Esophagus mucosa (tissue), 1 donor: ENCODE results near the gene LASP1. TPM values are rescaled to one million over a fixed set of nuclear protein-coding genes. Genes with fewer than 3 reads are reported as not detected.
"Not testable (repeated sequence)": the region's sequence is repeated elsewhere in the genome, so short reads cannot be mapped to it uniquely, and the experiment has no call there.

Source experiments
- ATAC-seq: fragments of 200-7000 bp; cut with Tn5 transposase; one replicate; pipeline ENCODE4 v1.9.1; 2020
- total RNA-seq: library from RNA; stranded (reverse); gene quantifications from one replicate; pipeline ENCODE4 v1.2.4, GENCODE V29; 2023
- donor health status: DM: yes; HTN: yes; CAD: no.

LASP1 gene
- total RNA-seq: 50.0 TPM

- ATAC-seq: peak; percentile 81
Observed at GRCh38 chr17:38869526-38870258, at the start of gene LASP1. LASP1 (plus strand) TSS chr17:38870058; CDS start chr17:38870190, 132 bp downstream.

GRCh38 chr17:38824899-38825761 is 44.7 kb upstream of the LASP1 start, which contains the start of gene CWC25:
CWC25 (minus strand) TSS chr17:38825321; CDS start chr17:38825183, 138 bp downstream.
- peak; percentile 93 for ATAC-seq

- no peak for ATAC-seq
Observed at GRCh38 chr17:38825762-38826247, 44.1 kb upstream of the LASP1 start.

- peak; percentile 53 for ATAC-seq
Observed at GRCh38 chr17:38844261-38844757, 25.5 kb upstream of the LASP1 start.

- ATAC-seq: no peak
Observed at GRCh38 chr17:38848557-38848891, 21.3 kb upstream of the LASP1 start.

GRCh38 chr17:38848939-38849605 is 20.8 kb upstream of the LASP1 start:
- no peak for ATAC-seq

- no peak for ATAC-seq
Observed at GRCh38 chr17:38850374-38850773, 19.5 kb upstream of the LASP1 start.

- ATAC-seq: no peak
Observed at GRCh38 chr17:38851434-38851833, 18.4 kb upstream of the LASP1 start.

GRCh38 chr17:38852771-38853291 is 17.0 kb upstream of the LASP1 start:
- ATAC-seq: peak; percentile 27

GRCh38 chr17:38853292-38854219 is 16.3 kb upstream of the LASP1 start, which contains the start of gene RPL23:
RPL23 (minus strand) TSS chr17:38853721; CDS start chr17:38853710, 11 bp downstream.
- peak; percentile 92 for ATAC-seq

- ATAC-seq: not testable (repeated sequence)
Observed at GRCh38 chr17:38855101-38855714, 14.7 kb upstream of the LASP1 start.

GRCh38 chr17:38857271-38857670 is 12.6 kb upstream of the LASP1 start:
- peak; percentile 12 for ATAC-seq

GRCh38 chr17:38861399-38861843 is 8.4 kb upstream of the LASP1 start:
- ATAC-seq: no peak

- no peak for ATAC-seq
Observed at GRCh38 chr17:38864636-38865398, 5.0 kb upstream of the LASP1 start.

- ATAC-seq: no peak
Observed at GRCh38 chr17:38867179-38867967, 2.5 kb upstream of the LASP1 start.

GRCh38 chr17:38867968-38868816 is 1.7 kb upstream of the LASP1 start:
- ATAC-seq: no peak

- ATAC-seq: peak; percentile 69
Observed at GRCh38 chr17:38868817-38869525, 887 bp upstream of the LASP1 start.
